ENCODE results near the gene MACROD2. TPM values are rescaled to one million over a fixed set of nuclear protein-coding genes. Genes with fewer than 3 reads are reported as not detected.
"Not testable (repeated sequence)": the region's sequence is repeated elsewhere in the genome, so short reads cannot be mapped to it uniquely, and the experiment has no call there.

The MACROD2 gene
- total RNA-seq, 4 donors from 2014 or later = 4.0 to 14.1 (median 10.4) TPM

- Histone ChIP-seq H3K27ac (no peak overlapping the region), H3K4me3 (no peak overlapping the region), H3K36me3 (no peaks in the 10 kb centered on the region), H3K27me3 (no peaks in the 10 kb centered on the region), H3K9me3 (no peaks in the 10 kb centered on the region), H3K4me1 (no peaks in the 10 kb centered on the region)
- no peak for DNase-seq (ENCODE audit: low spot score in 2 of 2)
- TF ChIP-seq CTCF (IDR thresholded peaks at IDR 0.05) (no peak), POLR2A (IDR thresholded peaks at IDR 0.05) (no peak), EP300 (IDR thresholded peaks at IDR 0.05) (no peak)
Measured at GRCh38 chr20:14264869-14265268, 269.6 kb downstream of the MACROD2 start.

- no peak for TF ChIP-seq CTCF (IDR thresholded peaks at IDR 0.05)
- no peaks in the 10 kb centered on the region for H3K36me3 ChIP-seq
- DNase-seq (ENCODE audit: low spot score in 2 of 2) = no peak
- H3K9me3 ChIP-seq = no peaks in the 10 kb centered on the region
- no peak overlapping the region for H3K4me3 ChIP-seq
- H3K27ac ChIP-seq = no peak overlapping the region
- H3K4me1 ChIP-seq = no peaks in the 10 kb centered on the region
- no peaks in the 10 kb centered on the region for H3K27me3 ChIP-seq
Measured at GRCh38 chr20:14266246-14266645, 270.9 kb downstream of the MACROD2 start.

- not testable (repeated sequence) for H3K4me3 ChIP-seq; H3K36me3 ChIP-seq; DNase-seq (ENCODE audit: low spot score in 2 of 2); H3K9me3 ChIP-seq; H3K27ac ChIP-seq; H3K4me1 ChIP-seq; H3K27me3 ChIP-seq
- 93 to 99% methylated on average over 9 of the region's 9 CpGs for WGBS, 2 donors
Measured at GRCh38 chr20:14270751-14271150, 275.4 kb downstream of the MACROD2 start.

GRCh38 chr20:14282140-14282539 lies 286.8 kb downstream of the MACROD2 start:
- Histone ChIP-seq H3K9me3 (no peaks in the 10 kb centered on the region), H3K36me3 (no peaks in the 10 kb centered on the region), H3K4me1 (peaks cover 0 to 6% (median 0%) of the 10 kb centered on the region in 4 donors), H3K27ac (no peak overlapping the region), H3K27me3 (no peaks in the 10 kb centered on the region), H3K4me3 (no peak overlapping the region)
- no peak for TF ChIP-seq EP300 (IDR thresholded peaks at IDR 0.05)
- no peak for TF ChIP-seq CTCF (IDR thresholded peaks at IDR 0.05)
- TF ChIP-seq POLR2A (IDR thresholded peaks at IDR 0.05) = no peak
- DNase-seq (ENCODE audit: low spot score in 2 of 2) = no peak
- 73 to 74% methylated on average over 4 of the region's 4 CpGs for WGBS, 2 donors

GRCh38 chr20:14284443-14284842 lies 289.1 kb downstream of the MACROD2 start:
- Histone ChIP-seq H3K4me1 (peaks cover 0 to 6% (median 0%) of the 10 kb centered on the region in 4 donors), H3K9me3 (no peaks in the 10 kb centered on the region), H3K27ac (no peak overlapping the region), H3K4me3 (no peak overlapping the region), H3K36me3 (no peaks in the 10 kb centered on the region), H3K27me3 (no peaks in the 10 kb centered on the region)
- 70 to 93% methylated on average over 1 of the region's 1 CpG for WGBS, 2 donors
- TF ChIP-seq CTCF (IDR thresholded peaks at IDR 0.05) (no peak), EP300 (IDR thresholded peaks at IDR 0.05) (no peak), POLR2A (IDR thresholded peaks at IDR 0.05) (no peak)
- DNase-seq (ENCODE audit: low spot score in 2 of 2) = no peak

Data from tibial nerve (tissue), 4 donors.